ENCODE results near the gene TGFBR3.

Gene TGFBR3

GRCh38 chr1:91751275-91751674, 134.7 kb downstream of the TGFBR3 start:
- DNase-seq: no peak

GRCh38 chr1:91750398-91750996, 135.5 kb downstream of the TGFBR3 start:
- no peak for DNase-seq

GRCh38 chr1:91749788-91750231, 136.1 kb downstream of the TGFBR3 start:
- DNase-seq: no peak

GRCh38 chr1:91747666-91748065, 138.3 kb downstream of the TGFBR3 start:
- DNase-seq: no peak

- no peak for DNase-seq
Observed at GRCh38 chr1:91746728-91747338, 139.1 kb downstream of the TGFBR3 start.

- no peak for DNase-seq
Observed at GRCh38 chr1:91745640-91746373, 140.1 kb downstream of the TGFBR3 start.

GRCh38 chr1:91744953-91745639, 140.9 kb downstream of the TGFBR3 start:
- DNase-seq: no peak

GRCh38 chr1:91742848-91743292, 143.1 kb downstream of the TGFBR3 start:
- no peak for DNase-seq

- DNase-seq: no peak
Observed at GRCh38 chr1:91741906-91742305, 144.0 kb downstream of the TGFBR3 start.

GRCh38 chr1:91741301-91741700, 144.7 kb downstream of the TGFBR3 start:
- DNase-seq: no peak

- no peak for DNase-seq
Observed at GRCh38 chr1:91737650-91738049, 148.3 kb downstream of the TGFBR3 start.

- DNase-seq: no peak
Observed at GRCh38 chr1:91736715-91737615, 149.0 kb downstream of the TGFBR3 start.

- DNase-seq: no peak
Observed at GRCh38 chr1:91736146-91736714, 149.7 kb downstream of the TGFBR3 start.

- no peak for DNase-seq
Observed at GRCh38 chr1:91735266-91735845, 150.6 kb downstream of the TGFBR3 start.

GRCh38 chr1:91734761-91735160, 151.2 kb downstream of the TGFBR3 start:
- DNase-seq: no peak

- no peak for DNase-seq
Observed at GRCh38 chr1:91733108-91733710, 152.7 kb downstream of the TGFBR3 start.

- no peak for DNase-seq
Observed at GRCh38 chr1:91732291-91733107, 153.5 kb downstream of the TGFBR3 start.

GRCh38 chr1:91731815-91732214, 154.1 kb downstream of the TGFBR3 start:
- no peak for DNase-seq

- DNase-seq: no peak
Observed at GRCh38 chr1:91730801-91731732, 154.9 kb downstream of the TGFBR3 start.

All from SHP77 (cell line).